ENCODE data around the gene NPAT. TPM values are rescaled to one million over a fixed set of nuclear protein-coding genes. Genes with fewer than 3 reads are reported as not detected.

NPAT gene
- total and polyA plus RNA-seq, 2 of the 13 experiments (the other 11 are each of a cell fraction or from before 2014, with no cell fraction given), result 4.4 to 11.2 TPM

DNA sequence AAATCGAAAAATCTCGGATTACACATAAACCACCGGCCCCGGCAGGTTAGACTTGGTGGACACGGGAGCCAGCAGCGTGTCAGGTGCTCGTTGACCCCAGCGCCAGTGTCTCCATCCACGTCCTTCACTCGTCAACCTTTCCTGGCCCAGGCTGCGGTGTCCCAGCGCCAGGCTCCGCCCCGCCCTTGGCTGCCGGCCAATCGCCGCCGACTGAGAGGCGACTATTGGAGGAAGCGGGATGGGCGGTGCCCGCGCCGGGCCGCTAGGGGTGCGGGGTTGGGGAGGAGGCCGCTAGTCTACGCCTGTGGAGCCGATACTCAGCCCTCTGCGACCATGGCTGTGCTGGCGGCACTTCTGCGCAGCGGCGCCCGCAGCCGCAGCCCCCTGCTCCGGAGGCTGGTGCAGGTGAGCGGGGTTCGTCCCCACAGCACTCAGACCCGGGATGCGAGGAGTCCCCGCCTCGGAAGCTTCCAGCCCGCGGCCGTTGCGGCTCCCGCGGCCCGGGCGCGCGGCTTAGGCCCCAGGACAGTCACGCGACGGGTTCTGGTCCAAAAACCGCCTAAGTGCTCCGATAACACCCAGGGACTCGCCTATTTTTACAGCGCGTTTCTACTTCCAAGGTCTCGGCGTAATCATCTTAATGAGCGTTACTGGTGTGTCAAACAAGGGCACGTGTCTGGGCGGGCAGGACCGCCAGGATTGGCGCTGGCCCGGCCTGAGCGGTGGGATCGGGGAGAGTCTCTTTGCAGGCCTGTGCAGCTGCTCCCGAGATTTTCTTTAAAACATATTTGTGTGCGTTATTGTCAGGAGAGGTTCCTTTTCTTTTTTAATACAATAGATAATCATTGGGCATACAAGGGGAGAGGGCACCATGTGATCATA, 100.9 kb downstream of the NPAT start, which contains the start of gene ACAT1 (continued):
- TF ChIP-seq, protein P1, sequence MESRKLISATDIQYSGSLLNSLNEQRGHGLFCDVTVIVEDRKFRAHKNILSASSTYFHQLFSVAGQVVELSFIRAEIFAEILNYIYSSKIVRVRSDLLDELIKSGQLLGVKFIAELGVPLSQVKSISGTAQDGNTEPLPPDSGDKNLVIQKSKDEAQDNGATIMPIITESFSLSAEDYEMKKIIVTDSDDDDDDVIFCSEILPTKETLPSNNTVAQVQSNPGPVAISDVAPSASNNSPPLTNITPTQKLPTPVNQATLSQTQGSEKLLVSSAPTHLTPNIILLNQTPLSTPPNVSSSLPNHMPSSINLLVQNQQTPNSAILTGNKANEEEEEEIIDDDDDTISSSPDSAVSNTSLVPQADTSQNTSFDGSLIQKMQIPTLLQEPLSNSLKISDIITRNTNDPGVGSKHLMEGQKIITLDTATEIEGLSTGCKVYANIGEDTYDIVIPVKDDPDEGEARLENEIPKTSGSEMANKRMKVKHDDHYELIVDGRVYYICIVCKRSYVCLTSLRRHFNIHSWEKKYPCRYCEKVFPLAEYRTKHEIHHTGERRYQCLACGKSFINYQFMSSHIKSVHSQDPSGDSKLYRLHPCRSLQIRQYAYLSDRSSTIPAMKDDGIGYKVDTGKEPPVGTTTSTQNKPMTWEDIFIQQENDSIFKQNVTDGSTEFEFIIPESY (CRISPR knock-in tag; IDR thresholded peaks at IDR 0.05), result no peak
- TF ChIP-seq ZNF282 (IDR thresholded peaks at IDR 0.05; ENCODE audit: partially characterized antibody) (no peak), ZSCAN31 (CRISPR knock-in tag; IDR thresholded peaks at IDR 0.05; ENCODE audit: low read depth) (peak; percentile 95), ATF1 (CRISPR knock-in tag; IDR thresholded peaks at IDR 0.05) (no peak), ZBTB42 (CRISPR knock-in tag; IDR thresholded peaks at IDR 0.05) (no peak), ZNF367 (CRISPR knock-in tag; IDR thresholded peaks at IDR 0.05; ENCODE audit: borderline replicate concordance) (no peak), REL (CRISPR knock-in tag; conservative IDR thresholded peaks at IDR 0.05) (peak; percentile 85; the same call in 1 of the 2 replicates), HMGA1 (CRISPR knock-in tag; conservative IDR thresholded peaks at IDR 0.05) (no peak), RFX3 (CRISPR knock-in tag; IDR thresholded peaks at IDR 0.05) (no peak), ZNF674 (CRISPR knock-in tag; IDR thresholded peaks at IDR 0.05; ENCODE audit: low read depth) (peak; percentile 87; the same call in 1 of the 2 replicates), ZNF629 (CRISPR knock-in tag; conservative IDR thresholded peaks at IDR 0.05) (no peak), NFE2 (CRISPR knock-in tag; IDR thresholded peaks at IDR 0.05) (no peak)
- TF ChIP-seq, protein P2, sequence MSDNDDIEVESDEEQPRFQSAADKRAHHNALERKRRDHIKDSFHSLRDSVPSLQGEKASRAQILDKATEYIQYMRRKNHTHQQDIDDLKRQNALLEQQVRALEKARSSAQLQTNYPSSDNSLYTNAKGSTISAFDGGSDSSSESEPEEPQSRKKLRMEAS (IDR thresholded peaks at IDR 0.05), result peak; percentile 89
- TF ChIP-seq, protein P3, sequence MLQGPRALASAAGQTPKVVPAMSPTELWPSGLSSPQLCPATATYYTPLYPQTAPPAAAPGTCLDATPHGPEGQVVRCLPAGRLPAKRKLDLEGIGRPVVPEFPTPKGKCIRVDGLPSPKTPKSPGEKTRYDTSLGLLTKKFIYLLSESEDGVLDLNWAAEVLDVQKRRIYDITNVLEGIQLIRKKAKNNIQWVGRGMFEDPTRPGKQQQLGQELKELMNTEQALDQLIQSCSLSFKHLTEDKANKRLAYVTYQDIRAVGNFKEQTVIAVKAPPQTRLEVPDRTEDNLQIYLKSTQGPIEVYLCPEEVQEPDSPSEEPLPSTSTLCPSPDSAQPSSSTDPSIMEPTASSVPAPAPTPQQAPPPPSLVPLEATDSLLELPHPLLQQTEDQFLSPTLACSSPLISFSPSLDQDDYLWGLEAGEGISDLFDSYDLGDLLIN (CRISPR knock-in tag; IDR thresholded peaks at IDR 0.05; ENCODE audit: borderline replicate concordance), result no peak
- TF ChIP-seq, protein P4, sequence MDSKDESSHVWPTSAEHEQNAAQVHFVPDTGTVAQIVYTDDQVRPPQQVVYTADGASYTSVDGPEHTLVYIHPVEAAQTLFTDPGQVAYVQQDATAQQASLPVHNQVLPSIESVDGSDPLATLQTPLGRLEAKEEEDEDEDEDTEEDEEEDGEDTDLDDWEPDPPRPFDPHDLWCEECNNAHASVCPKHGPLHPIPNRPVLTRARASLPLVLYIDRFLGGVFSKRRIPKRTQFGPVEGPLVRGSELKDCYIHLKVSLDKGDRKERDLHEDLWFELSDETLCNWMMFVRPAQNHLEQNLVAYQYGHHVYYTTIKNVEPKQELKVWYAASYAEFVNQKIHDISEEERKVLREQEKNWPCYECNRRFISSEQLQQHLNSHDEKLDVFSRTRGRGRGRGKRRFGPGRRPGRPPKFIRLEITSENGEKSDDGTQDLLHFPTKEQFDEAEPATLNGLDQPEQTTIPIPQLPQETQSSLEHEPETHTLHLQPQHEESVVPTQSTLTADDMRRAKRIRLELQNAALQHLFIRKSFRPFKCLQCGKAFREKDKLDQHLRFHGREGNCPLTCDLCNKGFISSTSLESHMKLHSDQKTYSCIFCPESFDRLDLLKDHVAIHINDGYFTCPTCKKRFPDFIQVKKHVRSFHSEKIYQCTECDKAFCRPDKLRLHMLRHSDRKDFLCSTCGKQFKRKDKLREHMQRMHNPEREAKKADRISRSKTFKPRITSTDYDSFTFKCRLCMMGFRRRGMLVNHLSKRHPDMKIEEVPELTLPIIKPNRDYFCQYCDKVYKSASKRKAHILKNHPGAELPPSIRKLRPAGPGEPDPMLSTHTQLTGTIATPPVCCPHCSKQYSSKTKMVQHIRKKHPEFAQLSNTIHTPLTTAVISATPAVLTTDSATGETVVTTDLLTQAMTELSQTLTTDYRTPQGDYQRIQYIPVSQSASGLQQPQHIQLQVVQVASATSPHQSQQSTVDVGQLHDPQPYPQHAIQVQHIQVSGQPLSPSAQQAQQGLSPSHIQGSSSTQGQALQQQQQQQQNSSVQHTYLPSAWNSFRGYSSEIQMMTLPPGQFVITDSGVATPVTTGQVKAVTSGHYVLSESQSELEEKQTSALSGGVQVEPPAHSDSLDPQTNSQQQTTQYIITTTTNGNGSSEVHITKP (CRISPR knock-in tag; IDR thresholded peaks at IDR 0.05; ENCODE audit: low read depth), result no peak

Data from HepG2 (cell line).